GM19395 (cell line): ENCODE measurements around the gene LHX3.

Experiments
- ATAC-seq: cut with Tn5 transposase; IDR thresholded peaks from one replicate; pipeline ENCODE4 v1.9.1; 2021; ENCODE audit warnings: mild to moderate bottlenecking, moderate library complexity; ENCODE audit not compliant: unreplicated experiment

The LHX3 gene

DNA sequence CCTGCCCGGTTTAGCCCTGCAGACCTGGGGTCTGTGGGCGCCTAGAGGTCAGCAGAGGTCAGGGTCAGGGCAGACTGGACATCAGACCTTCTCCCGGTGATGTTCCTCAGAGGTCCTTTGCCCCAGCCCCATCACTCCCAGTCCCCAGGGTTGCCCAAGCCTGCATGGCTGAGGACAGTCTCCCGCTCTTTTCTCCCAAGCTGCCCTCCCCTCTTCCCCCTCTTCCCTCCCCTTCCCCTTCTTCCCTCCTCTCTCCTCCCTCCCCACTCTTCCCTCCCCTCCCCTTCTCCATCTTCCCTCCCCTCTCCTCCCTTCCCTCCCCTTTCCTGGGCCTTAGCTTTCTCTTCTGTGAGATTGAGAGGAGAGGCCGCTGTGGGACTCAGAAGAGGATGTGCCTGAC, 10.4 kb downstream of the LHX3 start:
- ATAC-seq = no peak

DNA sequence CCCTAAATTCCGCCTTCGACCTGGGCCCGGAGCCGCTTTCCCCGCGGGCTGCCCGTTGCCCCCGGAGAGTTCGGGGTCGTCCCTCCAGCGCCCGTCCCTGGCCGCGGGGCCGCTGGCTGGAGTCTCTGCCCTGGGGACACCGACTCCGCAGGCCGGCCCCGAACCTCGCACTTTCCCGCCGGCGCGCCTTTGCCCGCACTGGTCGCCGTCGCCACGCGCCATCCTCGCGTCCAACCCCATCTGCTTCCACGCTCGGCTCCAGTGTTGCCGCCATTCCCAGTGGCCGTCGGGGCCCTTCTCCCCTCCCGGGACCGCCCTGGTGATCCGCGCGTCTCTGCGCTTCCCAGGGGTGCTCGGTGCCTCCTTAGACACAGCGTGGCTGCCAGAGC, 11.0 kb downstream of the LHX3 start:
- no peak for ATAC-seq

DNA sequence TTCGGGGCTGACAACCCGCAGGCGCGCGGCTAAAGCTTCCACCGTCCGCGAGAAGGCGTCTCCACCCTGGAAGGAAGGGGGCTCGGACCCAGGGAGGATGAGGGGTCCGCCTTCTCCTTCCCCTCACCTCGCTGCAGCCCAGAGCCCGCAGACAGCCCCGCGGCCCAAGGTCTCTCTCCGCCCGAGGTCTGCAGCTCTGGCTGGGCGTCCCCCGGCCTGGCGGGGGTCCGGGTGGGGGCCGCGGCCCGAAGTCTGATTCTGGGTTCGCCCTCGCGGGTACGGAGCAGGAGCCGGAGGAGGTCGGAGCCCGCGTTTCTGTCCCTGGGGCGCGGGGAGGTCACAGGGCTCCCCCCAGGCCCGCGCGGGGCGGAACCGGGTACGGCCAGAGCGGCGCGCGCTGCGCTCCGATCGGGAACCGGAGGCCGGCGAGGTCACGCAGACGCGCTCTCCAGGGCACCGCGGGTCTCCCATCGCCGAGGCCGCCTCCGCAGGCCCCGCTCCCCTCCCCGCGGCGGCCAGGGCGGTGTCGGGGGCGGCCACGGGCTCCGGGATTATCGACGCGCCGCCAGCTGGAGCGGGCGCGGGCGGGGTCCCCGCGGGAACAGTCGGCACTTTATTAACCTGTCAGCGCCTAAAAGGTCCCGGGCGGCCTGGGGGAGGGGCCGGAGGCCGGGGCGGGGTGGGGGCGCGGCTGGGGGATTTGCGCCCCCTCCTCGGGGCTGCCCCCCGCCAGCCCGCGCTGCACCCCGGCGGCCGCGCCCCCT, 11.6 kb downstream of the LHX3 start:
- no peak for ATAC-seq

DNA sequence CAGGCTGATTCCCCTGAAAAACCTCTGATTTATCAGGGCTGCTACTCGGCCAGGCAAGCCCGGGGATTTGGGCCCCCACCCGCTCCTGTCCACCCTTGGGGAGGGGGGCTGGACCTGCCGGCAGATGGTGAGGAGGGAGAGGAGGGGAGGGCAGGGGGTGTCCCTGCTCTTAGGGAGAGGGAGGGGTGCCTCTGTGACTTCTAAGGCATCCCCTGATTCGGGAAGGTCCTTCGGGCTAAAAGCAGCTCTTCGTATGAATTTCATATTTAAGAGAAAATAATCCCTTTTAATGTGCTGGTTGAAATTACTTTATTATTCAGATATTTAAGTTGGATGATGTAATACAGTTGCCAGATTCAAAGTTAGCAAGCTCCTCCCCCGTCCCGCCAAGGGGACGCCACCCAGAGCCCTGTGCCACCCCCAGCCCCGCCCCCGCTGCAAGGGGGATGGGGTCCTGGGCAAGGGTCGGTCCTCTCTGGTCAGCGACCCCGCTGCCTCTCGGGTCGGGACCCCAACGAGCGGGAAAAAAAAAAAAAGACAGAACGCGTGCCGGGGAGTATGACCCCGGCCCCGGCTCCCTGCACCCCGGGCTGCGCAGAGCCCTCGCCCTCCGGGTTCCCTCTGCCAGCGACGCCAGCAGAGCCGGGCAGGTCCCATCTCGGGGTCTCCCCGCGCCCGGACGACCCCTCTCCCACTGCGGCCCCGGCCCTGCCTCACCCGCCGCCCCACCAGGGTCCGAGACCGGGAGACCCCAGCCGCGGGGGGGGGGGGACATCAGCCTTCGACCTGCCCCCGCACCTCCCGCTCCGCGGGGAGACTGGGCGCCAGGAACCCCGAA, 12.4 kb downstream of the LHX3 start:
- ATAC-seq = no peak

DNA sequence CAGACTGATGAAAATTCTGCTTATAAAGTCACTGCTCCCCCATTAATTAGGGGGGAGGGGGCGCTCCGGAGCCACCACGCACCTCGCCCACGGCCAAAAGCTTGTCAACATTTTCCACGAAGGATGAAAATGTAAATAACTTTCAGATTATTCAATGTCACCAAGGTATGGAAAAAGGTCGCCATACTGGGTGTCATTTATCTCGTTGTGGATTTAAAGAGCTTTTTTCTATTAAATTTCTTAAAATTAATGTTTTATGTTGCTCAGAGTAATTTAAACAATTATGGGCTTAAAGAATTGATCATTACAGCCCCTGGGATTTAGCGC, 13.0 kb downstream of the LHX3 start:
- no peak for ATAC-seq

DNA sequence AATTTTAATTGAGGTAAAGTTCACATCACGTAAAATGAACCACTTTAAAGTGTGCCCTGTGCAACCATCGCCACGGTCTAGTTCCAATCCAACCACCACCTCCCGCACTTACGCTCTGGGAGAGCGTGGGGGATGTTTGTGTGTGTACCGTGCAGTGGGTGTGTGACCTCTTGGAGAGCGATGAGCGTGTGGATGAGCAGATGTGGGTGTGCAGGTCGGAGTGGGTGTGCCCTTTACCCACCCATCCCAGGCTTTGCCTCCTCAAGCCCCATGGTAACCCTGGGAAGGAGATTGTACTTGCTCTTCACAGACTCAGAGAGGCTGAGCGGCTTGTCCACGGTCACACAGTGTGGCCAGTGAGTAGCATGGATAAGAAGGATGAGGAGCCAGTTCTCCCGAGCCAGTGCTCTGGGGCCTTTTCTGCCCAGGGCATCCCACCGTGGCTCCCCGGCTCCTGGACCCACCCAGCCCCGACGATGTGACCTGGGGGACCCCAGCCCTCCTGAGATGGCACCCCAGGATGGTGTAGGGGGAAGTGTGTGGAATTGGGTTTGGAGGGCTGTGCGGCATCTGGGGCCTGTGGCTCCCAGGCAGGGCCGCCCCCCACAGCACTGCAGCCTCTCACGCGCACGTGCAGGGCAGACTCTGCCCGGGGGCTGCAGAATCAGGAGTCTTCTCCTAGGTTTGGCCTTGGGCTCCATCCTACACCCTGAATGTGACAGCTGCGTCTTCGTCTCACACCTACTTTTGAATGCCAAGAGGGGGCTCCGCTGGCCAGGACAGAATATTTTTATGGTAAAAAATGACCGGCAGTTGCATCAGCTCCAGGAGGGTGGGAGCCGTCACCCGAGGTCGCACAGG, 13.6 kb downstream of the LHX3 start:
- no peak for ATAC-seq

DNA sequence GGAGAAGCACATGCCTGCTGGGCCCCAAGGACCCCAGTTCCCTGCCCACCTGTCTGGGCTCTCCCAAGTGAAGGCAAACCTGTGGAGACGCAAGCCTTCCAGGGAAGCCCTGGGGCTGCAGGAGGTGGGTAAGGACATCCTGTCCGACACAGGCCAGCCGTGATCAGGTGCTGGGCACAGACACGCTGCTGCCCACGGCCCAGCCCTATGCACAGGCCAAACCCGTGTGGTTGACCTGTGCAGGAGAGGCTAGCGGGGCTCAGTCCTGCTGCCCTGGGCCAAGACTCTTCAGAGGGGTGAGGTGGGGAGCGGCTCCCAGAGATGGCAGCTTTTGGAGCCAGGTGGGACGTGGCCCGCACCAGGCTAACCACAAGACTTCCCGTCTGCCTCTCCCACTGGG, 14.3 kb downstream of the LHX3 start:
- no peak for ATAC-seq

DNA sequence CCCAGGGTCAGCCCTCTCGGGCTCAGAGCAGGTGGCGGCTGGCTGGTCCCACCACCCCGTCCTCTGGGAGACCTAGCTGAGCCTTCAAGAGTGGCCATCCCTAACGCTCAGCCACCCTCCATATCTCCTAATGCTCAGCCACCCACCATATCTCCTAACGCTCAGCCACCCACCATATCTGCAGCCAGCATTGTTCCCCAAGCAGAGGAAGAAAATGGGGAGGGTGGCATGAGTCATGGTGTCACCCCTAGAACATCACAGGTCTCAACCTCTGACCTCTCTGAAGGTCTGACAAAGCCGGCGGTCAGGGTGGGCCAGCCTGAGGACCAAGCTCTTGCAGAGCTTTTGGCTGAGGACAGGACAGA, 14.7 kb downstream of the LHX3 start:
- no peak for ATAC-seq

DNA sequence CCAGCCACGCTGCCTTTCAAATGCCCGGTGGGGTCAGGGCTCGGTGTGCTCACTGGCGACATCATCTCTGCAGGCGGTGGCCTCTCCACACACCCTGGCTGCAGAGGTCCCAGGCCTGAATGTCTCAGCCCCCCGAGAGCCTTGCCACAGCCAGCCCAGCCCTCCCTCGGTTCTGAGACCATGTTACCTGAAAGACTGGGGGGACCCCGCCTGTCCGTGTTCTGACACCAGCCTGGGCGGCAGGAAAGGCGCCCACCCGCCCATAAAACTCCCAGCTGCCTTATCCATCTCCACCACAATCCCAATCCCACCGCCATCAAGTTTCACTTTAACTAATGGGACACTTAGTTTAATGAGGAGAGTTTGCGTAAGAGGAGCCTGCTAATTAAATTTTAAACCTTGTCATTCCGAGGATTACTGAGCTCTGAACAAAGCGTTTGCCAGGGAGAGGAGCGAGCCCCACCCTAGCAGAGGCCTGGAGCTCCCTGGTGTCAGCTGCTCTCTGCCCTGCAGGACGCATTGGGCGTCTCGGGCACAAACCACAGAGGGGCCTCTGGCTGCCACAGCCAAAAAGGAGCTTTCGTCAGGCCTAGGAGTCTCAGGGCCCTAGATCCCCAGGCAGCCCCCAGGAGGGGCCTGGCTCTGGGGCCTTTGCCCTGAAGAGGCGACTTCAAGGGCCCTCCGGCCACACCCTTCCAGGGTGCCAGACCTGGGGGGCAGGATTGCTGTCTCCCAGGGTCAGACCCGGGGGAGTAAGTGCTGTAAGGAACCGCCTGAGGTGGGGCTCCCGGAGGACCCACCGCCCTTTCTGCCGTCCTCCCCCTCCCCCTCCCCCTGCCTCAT, 15.3 kb downstream of the LHX3 start:
- no peak for ATAC-seq

DNA sequence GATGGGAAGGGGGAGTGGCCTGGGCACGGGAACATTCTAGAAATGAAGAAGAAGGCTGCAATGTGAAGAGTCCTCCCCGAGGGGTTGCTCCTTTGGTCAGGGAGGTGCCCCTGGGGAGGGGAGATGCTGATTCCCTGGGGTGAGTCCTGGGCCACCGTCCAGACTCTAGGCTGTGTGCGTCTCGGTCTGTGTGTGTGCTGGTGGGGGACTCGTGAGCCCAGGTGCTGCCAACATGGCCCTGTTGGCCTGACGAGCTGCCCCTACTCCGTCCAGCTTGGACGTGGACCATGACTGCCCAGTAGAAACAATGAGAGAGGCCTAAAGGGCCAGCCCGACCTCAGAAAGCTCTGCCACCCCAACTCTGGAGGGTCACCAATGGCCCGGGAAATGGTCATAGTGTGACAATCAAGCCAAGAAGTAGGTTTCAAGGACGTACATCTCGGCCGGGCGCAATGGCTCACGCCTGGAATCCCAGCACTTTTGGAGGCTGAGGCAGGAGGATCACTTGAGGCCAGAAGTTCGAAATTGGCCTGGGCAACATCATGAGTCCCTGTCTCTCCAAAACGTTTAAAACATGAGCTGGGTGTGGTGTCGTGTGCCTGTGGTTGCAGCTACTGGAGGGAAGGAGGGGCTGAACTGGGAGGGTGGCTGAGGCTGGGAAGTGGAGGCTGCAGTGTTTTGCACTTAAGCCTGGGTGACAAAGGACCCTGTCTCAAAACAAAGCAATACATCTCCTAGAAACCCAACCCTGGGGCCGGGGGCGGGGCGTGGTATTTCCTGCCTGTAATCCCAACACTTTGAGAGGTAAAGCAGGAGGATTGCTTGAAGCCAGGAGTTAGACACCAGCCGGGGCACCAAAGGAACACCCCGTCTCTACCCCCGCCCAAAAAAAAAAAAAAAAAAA, 17.0 kb downstream of the LHX3 start:
- ATAC-seq = no peak

DNA sequence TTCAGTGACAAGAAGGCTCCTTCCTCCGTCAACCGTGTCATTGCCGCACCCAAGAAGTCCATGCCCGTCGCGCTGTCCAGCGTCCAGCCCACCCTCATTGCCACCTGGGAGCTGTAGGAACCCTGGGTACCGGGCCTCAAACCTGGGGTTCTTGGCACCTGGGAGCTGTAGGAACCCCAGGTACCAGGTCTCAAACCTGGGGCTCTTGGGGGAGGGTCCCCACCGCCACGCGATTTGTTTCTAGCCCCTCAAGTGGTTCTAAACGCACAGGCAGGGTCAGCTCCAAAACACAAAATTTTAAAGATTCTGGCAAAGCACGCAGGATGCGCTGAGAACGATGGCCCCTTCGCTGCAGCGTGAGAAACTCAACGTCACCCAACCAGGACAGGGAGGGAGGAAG, 17.7 kb downstream of the LHX3 start:
- no peak for ATAC-seq

DNA sequence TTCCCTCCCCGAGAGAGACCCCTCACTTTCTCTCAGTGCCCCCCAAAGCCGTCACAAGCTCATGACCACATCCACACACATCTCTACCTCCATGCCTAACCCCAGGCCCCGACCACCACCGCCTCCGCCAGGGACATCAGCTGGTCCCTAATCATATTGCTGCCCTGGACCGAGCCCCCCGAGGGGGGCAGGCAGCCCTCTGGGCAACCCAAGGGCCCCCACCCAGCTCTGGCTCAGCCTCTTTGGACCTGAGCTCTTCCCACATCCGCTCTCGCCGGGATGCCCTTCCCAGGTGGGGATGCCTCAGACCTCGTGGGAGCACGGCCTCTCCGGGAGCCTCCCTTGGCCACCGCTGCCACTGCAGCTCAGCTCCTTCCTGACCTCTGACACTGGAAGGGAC, 18.5 kb downstream of the LHX3 start:
- ATAC-seq = no peak

DNA sequence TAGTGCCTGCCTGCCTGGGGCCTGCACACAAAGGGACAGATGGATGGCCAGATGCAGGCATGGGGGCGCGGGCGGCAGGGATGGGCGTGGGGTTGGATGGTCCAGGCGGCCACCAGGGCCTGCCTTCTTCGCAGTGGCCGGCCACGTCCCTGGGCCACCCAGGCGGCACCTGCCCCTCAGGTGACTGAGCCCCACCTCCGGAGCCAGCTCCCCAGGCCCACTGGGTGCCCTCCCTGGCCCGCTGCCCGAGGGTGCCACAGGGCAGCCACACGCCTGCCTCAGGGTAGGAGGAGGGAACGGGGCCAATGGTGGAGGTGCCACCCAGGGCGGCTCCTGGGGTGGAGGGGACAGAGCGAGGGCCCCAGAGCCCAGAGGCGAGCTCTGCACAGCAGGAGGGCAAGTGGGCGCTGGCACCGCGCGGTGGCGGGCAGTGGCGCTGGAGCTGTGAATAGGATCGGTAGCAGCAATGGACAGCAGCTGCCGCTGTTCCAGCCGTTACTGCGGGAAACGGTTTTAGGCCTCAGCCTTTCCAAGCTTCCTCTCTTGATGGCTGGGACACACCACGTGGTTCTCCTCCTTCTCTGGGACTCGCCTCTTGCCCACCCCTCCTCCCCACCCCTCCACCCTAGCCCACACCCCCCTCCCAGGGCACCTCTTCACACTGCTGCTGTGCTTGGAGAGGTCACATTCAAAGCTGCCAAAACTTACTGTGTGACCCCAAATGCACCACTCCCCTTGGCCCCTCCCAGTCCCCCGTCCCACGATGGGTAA, 19.1 kb downstream of the LHX3 start:
- no peak for ATAC-seq

DNA sequence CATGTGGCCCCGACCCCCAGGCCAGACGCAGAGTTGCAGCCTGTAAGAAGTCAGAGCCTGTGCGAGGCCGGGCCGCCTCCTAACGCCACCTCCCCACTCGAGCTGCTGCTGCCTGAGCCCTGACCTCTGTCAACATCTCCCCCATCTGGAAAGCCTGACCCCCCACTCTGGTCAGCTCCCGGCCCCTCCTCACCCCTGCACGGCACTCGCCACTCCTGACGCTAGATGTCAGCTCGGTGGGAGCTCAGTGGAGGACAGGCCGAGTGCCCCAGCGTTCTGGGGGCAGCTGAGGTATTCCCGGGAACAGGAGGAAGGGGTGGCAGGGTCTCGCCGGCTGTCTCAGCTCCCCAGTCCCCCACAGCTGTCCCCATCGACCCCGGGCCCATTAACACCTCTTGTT, 19.9 kb downstream of the LHX3 start:
- no peak for ATAC-seq

DNA sequence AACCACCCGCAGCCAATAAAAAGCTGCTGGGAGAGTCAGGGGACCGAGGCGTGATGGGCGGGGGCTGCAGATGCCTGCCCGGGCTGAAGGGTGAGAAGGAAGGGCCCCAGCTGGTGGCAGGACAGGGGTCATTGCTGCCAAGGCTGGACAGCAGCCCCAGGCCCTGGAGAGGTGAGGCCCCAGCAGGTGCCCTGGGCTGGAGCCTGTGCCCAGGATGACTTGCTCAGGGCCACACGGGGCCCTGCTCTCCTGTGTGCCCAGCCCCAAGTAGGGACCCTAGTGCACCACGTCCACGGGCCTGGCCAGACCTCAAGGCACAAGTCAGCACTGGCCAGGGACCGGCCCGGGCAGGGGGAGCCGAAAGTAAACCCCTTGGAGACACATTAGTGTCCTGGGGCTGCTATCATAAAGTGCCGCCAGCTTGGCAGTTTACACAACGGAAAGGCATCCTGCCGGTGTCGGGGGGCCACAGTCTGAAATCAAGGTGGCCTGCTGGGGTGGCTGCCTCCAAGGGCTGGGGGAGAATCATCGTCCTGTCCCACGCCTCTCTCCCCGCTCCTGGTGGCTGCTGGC, 22.0 kb downstream of the LHX3 start:
- ATAC-seq = no peak

DNA sequence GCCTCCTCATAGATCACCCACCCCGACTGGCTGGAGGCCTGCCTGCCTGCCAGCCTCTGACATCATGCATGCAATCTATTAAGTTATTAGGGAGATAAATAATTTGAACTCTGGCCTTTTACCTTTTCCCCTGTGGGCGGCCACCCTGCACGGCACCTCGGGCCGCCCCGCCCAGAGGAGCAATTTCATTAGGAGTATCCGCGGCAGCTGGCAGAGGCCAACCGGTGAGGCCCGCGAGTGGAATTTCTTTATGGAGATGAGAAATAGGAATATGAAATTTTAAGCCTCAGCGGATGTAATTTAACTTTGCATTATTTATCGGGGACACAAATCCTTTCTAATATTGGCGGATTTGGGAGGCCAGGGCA, 22.5 kb downstream of the LHX3 start:
- ATAC-seq = no peak

DNA sequence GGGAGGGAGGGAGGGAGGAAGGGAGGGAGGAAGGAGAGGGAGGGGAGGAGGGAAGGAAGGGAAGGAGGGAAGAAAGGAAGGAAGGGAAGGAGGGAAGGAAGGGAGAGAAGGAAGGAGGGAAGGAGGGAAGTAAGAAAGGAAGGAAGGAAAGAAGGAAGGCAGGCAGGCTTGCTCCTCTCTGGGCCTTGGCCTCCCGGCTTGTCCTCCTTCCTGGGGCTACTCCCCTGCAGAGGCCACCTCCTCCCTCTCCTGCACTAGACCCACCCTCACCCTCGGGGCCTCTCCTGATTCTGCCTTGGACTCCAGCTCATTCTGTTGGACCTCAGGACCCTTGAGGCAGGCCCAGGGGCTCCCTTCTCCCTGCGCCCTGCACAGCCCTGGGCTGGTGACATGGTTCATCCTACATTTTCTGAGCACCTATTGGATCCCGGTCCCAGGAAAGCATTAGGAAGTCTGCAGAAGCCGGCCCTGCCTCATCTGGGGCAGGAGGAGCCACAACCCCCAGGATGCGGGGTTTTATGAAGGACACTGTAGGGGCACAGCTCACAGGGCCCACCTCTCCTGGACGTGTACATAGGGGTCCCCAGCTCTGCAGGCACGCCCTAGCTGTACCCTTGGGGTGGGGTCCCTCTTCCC, 23.0 kb downstream of the LHX3 start:
- ATAC-seq = no peak

DNA sequence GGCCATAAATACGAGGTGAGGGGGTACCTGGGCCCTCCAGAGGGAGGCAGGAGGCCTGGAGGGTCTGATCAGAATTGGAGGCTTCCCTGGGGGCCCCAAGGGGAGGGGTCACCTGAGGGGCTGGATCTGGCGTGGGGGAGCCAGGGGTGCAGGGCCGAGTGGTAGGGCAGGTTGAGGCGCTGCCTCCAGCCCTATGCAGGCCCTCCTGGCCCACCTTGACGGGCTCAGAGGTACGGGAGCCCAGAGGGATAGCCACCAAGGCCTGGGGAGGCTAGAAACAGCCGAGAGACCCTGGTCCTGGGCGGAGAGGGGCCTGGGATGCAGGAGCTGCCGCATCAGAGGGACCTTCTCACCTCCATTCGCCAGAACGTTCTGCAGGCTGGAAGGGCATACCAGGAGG, 24.3 kb downstream of the LHX3 start:
- no peak for ATAC-seq
